VCaP (cell line): ENCODE results near the gene ELF3.
"Not testable (repeated sequence)": the region's sequence is repeated elsewhere in the genome, so short reads cannot be mapped to it uniquely, and the experiment has no call there.

ENCODE experiments used
- H3K27ac ChIP-seq: fragments of 450-650 bp; 2 replicates; pipeline ENCODE4 v1.5.1; 2017
- TF ChIP-seq, protein P1 (sequence below): fragments of 450-650 bp; conservative IDR thresholded peaks from 2 replicates; pipeline ENCODE4 v1.5.1; 2017; ENCODE audit warnings: mild to moderate bottlenecking, moderate library complexity

Gene ELF3

DNA sequence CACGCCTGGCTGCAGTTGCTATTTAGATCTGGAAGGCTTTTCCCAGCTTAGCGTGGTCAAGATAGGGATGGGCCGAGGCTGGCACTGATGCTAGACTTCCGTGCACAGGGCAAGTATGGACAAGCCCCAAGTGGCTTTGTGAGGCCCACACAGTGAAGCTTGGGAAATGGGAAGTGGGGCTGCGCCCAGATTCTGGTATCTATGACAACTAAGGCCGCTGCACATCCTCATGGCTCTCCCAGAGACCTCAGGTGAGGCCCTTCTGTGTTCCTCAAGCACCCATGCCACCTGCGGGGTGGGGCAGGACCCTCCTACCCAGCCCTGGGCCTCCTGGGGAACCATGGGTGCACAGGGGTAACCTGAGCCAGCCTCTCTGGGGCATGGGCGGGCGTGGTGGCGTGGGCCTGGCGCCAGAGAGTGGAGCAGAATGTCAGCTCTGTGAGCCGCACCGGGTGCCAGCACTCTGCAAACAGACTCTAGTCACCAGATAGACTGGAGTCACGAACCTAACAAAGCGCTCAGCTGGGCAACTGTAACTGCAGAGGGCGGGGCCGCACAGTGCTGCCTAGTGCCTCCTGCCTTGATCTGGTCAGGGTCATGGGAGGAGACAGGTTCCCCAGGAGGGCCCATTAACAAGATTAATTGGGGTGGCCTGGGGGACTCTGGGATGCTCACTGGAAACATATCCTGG, 46.4 kb downstream of the ELF3 start:
- H3K27ac ChIP-seq = peak overlapping the region; percentile 54
- TF ChIP-seq, protein P1, sequence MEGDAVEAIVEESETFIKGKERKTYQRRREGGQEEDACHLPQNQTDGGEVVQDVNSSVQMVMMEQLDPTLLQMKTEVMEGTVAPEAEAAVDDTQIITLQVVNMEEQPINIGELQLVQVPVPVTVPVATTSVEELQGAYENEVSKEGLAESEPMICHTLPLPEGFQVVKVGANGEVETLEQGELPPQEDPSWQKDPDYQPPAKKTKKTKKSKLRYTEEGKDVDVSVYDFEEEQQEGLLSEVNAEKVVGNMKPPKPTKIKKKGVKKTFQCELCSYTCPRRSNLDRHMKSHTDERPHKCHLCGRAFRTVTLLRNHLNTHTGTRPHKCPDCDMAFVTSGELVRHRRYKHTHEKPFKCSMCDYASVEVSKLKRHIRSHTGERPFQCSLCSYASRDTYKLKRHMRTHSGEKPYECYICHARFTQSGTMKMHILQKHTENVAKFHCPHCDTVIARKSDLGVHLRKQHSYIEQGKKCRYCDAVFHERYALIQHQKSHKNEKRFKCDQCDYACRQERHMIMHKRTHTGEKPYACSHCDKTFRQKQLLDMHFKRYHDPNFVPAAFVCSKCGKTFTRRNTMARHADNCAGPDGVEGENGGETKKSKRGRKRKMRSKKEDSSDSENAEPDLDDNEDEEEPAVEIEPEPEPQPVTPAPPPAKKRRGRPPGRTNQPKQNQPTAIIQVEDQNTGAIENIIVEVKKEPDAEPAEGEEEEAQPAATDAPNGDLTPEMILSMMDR = no peak

DNA sequence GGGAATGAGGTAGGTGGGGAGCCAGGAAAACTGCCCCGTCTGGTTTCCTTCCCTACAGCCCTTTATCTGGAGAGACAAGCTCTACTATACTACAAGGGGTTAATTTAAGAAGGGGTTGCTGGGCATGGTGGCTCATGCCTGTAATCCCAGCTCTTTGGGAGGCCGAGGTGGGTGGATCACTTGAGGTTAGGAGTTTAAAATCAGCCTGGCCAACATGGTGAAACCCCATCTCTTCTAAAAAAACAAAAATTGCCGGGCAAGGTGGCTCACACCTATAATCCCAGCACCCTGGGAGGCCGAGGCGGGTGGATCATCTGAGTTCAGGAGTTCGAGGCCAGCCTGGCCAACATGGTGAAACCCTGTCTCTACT, 46.9 kb downstream of the ELF3 start:
- peak overlapping the region; percentile 54 for H3K27ac ChIP-seq

DNA sequence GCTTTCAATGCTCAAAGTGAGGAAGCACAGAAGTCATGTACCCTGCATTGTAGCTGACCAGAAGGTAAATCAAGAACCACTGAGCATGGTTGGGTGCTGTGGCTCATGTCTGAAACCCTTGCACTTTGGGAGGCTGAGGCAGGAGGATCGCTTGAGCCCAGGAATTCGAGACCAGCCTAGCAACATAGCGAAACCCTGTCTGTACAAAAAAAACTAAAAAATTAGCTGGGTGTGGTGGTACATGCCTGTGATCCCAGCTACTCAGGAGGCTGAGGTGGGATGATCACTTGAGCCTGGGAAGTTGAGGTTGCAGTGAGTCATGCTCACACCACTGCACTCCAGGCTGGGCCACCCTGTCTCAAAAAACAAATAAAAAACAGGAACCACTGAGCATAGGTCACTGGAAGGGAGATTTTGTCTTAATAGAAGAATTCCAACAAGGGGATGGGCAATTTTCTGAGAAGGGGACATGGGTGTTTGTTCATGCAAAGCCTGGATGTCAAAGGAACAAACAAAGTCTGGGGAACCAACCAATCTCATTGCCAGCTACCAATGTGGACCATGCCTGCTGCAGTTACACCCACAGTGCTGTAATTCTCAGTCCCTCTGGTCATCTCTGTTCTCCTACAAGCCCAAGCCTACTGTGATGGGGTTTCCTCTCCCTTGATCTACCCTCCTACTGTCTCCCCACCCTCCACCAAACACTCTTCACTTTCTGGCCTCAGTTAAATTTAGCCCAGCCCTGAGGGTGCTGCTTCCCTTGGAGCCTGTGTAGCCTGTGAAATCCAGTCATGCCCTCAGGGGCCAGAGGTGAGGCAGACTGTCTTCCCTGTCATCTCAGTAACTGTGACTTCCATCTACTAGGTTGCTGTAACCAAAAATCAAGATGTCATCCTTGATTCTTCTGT, 47.9 kb downstream of the ELF3 start:
- TF ChIP-seq, protein P1 = no peak
- peak overlapping the region; percentile 54; the same call in 1 of the 2 replicates for H3K27ac ChIP-seq

DNA sequence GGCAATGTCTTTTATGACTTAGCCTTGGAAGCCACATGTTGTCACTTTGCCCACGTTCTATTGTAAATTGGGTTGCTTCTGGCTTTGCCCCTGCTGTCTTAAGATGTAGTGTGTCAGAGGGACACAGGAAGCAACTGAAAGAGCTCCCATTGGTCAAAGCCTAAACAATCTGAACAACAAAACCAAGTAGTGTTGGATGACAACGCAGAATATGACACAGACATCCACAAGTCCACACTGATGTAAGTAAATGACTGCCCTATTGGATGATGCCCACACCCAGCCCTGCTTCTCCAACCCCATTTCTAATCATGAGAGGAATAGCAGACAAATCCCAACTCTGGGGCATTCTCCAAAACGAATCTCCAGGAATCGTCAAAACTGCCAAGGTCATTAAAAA, 50.7 kb downstream of the ELF3 start:
- TF ChIP-seq, protein P1 = no peak

DNA sequence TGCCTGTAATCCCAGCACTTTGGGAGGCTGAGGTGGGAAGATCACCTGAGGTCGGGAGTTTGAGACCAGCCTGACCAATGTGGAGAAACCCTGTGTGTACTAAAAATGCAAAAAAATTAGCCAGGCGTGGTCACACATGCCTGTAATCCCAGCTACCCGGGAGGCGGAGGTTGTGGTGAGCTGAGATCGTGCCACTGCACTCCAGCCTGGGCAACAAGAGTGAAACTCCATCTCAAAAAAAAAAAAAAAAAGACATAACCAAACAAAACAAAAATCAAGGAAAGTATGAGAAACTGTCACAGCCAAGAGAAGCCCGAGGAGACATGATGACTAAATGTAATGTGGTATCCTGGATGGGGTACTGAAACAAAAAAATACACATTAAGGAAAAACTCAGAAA, 51.4 kb downstream of the ELF3 start:
- H3K27ac ChIP-seq = not testable (repeated sequence)

More for the DNA sequence above, 50.7 kb downstream of the ELF3 start:
- H3K27ac ChIP-seq = no peak overlapping the region

DNA sequence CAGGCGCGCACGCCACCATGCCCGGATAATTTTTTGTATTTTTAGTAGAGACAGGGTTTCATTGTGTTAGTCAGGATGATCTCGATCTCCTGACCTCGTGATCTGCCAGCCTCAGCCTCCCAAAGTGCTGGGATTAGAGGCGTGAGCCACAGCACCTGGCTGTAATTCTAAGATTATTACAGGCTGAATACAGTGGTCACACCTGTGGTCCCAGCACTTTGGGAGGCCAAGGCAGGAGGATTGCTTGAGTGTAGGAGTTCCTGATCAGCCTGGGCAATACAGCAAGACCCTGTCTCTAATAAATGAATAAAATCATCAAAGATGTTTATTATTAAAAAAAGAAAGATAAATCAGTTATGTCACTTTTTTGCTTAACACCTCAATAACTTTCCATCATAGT, 52.2 kb downstream of the ELF3 start:
- not testable (repeated sequence) for H3K27ac ChIP-seq

DNA sequence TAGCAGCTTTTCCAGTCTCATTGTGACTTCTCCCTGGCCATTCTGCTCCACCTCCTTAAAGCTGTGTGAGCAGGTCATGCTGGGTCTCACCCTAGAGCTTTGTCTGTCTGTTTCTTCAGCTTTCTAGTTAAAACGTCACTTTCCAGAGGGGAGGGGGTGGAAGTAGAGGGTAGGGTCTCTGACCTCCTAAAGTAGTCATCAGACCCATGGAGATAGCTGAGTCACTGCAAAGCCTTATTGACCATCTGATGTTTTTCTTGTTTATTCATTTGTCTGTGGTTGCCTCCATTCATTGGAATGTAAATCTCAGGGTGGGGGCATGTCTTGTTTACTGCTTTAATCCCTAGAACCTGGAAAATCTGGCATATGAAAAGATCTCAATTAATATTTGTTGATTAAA, 52.7 kb downstream of the ELF3 start:
- TF ChIP-seq, protein P1 = no peak
- H3K27ac ChIP-seq = no peak overlapping the region

DNA sequence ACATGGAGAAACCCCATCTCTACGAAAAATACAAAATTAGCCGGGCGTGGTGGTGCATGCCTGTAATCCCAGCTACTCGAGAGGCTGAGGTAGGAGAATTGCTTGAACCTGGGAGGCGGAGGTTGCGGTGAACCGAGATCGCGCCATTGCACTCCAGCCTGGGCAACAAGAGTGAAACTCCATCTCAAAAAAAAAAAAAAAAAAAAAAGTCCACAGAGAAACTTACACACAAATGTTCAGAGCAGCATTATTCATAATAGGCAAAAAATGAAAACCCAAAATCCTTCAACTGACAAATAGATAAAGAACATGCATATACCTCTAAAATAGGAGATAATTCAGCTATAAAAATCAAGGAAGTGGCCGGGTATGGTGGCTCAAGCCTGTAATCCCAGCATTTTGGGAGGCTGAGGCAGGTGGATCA, 54.5 kb downstream of the ELF3 start:
- not testable (repeated sequence) for H3K27ac ChIP-seq
